Measurements from ENCODE around the gene CLCNKA. TPM values are rescaled to one million over a fixed set of nuclear protein-coding genes. Genes with fewer than 3 reads are reported as not detected.

Gene CLCNKA
- total RNA-seq, 1 experiment from 2014 or later, result not detected

DNA sequence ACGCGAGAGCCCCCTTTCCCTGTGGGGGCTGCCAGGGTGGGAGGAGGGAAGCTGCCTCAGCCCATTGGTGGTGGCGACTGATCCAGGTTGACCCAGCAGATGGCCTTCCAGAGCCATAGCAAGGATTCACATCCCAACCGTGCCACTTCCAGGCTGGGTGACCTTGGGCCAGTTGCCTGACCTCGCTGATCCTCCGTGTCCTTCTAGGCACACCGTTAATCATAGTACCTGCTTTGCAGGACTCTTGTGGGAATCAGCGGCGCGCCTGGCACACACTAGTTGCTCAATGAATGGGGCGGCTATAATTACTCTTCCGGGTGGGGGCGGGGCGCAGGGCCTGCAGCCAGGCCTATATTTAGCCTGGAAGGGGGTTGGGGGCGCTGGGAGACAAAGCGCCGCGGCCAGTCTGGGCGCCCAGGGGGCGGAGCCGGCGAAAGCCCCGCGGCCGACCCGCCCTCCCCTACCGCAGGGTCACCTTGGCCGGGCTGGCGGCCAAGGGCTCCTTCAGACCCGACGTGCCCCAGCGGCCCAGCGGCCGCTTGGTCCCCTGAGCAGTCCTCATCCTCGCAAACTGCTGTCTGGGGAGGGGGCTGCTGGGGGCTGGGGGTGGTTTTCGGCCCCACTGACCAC, 9.1 kb upstream of the CLCNKA start:
- Histone ChIP-seq H3K4me1 (ENCODE audit: low read length) (peaks cover 15% of the 10 kb centered on the region), H3K9me3 (ENCODE audit: low read length) (no peaks in the 10 kb centered on the region), H3K9ac (ENCODE audit: low read length) (no peak overlapping the region), H2AFZ (ENCODE audit: low read length) (no peak overlapping the region), H4K20me1 (ENCODE audit: insufficient read depth, low read depth, low read length) (no peaks in the 10 kb centered on the region), H3K27ac (ENCODE audit: low read length) (no peak overlapping the region), H3K9me2 (replicated peaks; ENCODE audit: insufficient read depth, low read length) (no peaks in the 10 kb centered on the region), H3K27me3 (ENCODE audit: low read length) (no peaks in the 10 kb centered on the region), H3K36me3 (ENCODE audit: insufficient read depth, low read length) (no peaks in the 10 kb centered on the region), H3K4me3 (ENCODE audit: low read length) (no peak overlapping the region), H3K79me2 (ENCODE audit: low read length) (no peaks in the 10 kb centered on the region), H3K4me2 (ENCODE audit: low read depth, low read length, poor library complexity, severe bottlenecking) (no peak overlapping the region)
- no peak for DNase-seq

DNA sequence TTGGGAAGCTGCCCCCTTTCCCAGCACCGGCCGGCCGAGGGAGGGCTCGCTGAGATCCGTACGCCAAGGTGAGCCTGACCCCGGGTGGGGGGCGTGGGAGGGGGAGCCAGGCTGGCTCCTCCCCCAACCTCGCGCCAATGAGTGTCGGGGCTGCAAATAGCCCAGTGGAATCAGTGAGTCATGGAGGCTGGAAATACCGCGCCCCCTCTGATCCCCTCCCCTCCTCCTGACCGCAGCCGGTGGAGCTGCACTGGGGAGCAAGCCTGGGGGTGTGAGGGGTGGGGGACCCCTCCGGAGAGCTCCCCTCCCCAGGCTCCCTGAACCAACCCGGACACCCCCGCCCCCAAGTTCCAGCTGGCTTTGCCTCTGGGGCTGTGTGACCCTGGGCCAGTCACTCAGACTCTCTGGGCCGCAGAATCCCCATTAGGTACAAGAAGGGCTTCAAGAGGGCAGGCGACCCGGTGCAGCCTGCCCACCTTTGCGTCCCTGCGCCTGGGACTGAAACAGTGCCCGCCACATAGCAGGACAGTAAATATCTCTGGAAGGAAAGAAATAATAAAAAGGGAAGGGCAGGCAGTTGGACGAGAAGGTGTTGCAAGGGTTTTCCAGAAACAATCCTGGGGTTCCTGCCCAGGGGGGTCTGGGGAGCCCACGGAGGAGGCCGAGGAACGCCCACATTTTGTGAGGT, 8.5 kb upstream of the CLCNKA start:
- no peak overlapping the region for H3K27ac ChIP-seq (ENCODE audit: low read length)
- DNase-seq, result no peak
- no peaks in the 10 kb centered on the region for H3K27me3 ChIP-seq (ENCODE audit: low read length)
- H3K4me1 ChIP-seq (ENCODE audit: low read length), result peaks cover 15% of the 10 kb centered on the region
- H3K79me2 ChIP-seq (ENCODE audit: low read length), result no peaks in the 10 kb centered on the region
- no peak overlapping the region for H3K4me3 ChIP-seq (ENCODE audit: low read length)
- H4K20me1 ChIP-seq (ENCODE audit: insufficient read depth, low read depth, low read length), result no peaks in the 10 kb centered on the region
- no peak overlapping the region for H2AFZ ChIP-seq (ENCODE audit: low read length)
- no peaks in the 10 kb centered on the region for H3K9me2 ChIP-seq (replicated peaks; ENCODE audit: insufficient read depth, low read length)
- H3K9ac ChIP-seq (ENCODE audit: low read length), result no peak overlapping the region
- H3K36me3 ChIP-seq (ENCODE audit: insufficient read depth, low read length), result no peaks in the 10 kb centered on the region
- no peak overlapping the region for H3K4me2 ChIP-seq (ENCODE audit: low read depth, low read length, poor library complexity, severe bottlenecking)
- H3K9me3 ChIP-seq (ENCODE audit: low read length), result no peaks in the 10 kb centered on the region

DNA sequence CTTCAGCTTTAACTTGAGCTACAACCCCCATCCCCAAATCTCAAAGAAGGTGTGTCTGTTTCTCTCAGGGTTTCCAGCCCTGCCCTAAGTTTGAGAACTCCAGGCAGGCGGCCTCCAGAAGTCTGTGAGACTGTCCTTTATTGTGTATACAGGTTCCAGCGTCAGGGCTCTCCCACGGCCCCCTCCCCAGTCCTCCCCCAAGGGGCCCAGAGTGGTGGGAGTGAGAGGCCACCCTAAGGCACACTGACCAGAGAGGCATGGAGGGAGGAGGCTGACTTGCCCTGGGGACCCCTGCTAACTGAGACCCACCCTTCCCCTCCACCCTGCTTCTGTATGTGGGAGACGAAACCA, 8.0 kb upstream of the CLCNKA start:
- no peaks in the 10 kb centered on the region for H3K27me3 ChIP-seq (ENCODE audit: low read length)
- no peak overlapping the region for H3K27ac ChIP-seq (ENCODE audit: low read length)
- no peaks in the 10 kb centered on the region for H3K9me3 ChIP-seq (ENCODE audit: low read length)
- H3K4me3 ChIP-seq (ENCODE audit: low read length), result no peak overlapping the region
- DNase-seq, result no peak
- peaks cover 15% of the 10 kb centered on the region for H3K4me1 ChIP-seq (ENCODE audit: low read length)
- no peaks in the 10 kb centered on the region for H3K9me2 ChIP-seq (replicated peaks; ENCODE audit: insufficient read depth, low read length)
- no peaks in the 10 kb centered on the region for H3K36me3 ChIP-seq (ENCODE audit: insufficient read depth, low read length)
- H2AFZ ChIP-seq (ENCODE audit: low read length), result no peak overlapping the region
- no peak overlapping the region for H3K4me2 ChIP-seq (ENCODE audit: low read depth, low read length, poor library complexity, severe bottlenecking)
- H4K20me1 ChIP-seq (ENCODE audit: insufficient read depth, low read depth, low read length), result no peaks in the 10 kb centered on the region
- no peak overlapping the region for H3K9ac ChIP-seq (ENCODE audit: low read length)
- no peaks in the 10 kb centered on the region for H3K79me2 ChIP-seq (ENCODE audit: low read length)

DNA sequence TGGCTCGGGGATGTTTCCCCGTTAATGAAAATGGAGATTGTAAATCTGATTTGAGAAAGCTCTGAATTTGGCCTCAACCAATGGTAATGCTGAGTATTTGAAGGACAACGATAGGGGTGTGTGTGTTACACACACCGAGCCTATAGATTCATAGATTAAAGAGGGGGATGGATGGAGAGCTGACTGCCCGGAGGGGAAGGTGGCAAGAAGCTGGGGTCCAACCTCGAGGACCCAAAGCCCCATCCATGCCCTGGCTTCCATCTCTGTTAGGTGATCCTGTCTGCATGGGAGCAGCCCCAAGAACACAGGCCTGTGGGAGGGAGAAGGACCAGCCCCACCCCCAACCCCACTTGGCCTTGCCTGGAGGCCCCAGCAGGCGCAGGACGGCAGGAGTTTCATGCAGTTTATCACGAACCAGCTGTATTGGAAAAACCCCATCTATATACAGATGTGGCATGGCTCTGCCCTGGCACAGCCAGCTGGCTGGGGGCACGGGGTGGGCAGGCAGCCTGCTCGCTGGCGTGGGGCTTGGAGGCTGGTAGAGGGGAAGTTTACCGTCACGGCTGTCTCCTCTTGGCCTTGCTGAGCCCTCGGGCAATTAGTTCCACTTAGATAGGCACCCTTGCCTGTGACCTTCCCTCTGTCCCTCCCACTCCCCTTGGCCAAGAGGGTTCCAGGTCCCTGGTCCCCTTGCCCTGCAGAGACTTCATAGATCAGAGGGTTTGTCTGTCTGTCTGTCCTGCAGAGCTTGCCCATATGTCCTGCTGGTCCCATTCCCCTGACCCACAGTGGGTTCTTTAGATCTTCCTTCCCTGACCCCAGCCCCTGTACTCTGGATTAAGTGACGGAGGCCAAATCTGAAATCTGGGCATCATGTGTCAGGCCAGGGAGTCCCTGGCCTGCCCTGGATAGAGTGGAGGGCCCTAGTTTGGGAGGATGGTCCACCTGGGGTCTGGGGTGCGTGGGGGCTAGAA, 7.0 kb upstream of the CLCNKA start:
- no peaks in the 10 kb centered on the region for H3K9me3 ChIP-seq (ENCODE audit: low read length)
- H3K79me2 ChIP-seq (ENCODE audit: low read length), result no peaks in the 10 kb centered on the region
- H3K9ac ChIP-seq (ENCODE audit: low read length), result no peak overlapping the region
- no peaks in the 10 kb centered on the region for H3K36me3 ChIP-seq (ENCODE audit: insufficient read depth, low read length)
- no peak overlapping the region for H3K27ac ChIP-seq (ENCODE audit: low read length)
- H4K20me1 ChIP-seq (ENCODE audit: insufficient read depth, low read depth, low read length), result no peaks in the 10 kb centered on the region
- no peak overlapping the region for H2AFZ ChIP-seq (ENCODE audit: low read length)
- no peak for DNase-seq
- no peaks in the 10 kb centered on the region for H3K27me3 ChIP-seq (ENCODE audit: low read length)
- no peaks in the 10 kb centered on the region for H3K9me2 ChIP-seq (replicated peaks; ENCODE audit: insufficient read depth, low read length)
- no peak overlapping the region for H3K4me3 ChIP-seq (ENCODE audit: low read length)
- no peak overlapping the region for H3K4me2 ChIP-seq (ENCODE audit: low read depth, low read length, poor library complexity, severe bottlenecking)
- peaks cover 15% of the 10 kb centered on the region for H3K4me1 ChIP-seq (ENCODE audit: low read length)

DNA sequence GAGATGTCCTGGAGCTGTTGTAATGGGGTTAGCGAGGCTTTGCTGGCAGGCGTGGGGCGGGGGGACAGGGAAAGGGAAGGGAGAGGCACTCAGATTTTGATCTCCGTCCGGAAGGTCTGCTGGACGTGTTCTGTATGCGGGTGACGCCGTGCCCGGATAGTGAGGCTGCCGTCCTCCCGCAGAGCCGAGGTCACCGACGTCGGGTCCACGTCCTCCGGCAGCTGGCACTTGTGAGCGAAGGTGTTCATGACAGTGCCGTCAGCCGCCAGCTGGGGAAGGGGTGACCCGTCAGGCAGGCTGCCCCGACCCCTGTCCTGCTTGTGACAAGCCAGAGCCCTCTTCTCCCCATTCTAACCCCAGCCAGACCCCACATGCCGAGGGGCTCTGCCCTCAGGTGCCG, 6.3 kb upstream of the CLCNKA start:
- Histone ChIP-seq H3K4me2 (ENCODE audit: low read depth, low read length, poor library complexity, severe bottlenecking) (no peak overlapping the region), H3K36me3 (ENCODE audit: insufficient read depth, low read length) (no peaks in the 10 kb centered on the region), H3K9ac (ENCODE audit: low read length) (no peak overlapping the region)

DNA sequence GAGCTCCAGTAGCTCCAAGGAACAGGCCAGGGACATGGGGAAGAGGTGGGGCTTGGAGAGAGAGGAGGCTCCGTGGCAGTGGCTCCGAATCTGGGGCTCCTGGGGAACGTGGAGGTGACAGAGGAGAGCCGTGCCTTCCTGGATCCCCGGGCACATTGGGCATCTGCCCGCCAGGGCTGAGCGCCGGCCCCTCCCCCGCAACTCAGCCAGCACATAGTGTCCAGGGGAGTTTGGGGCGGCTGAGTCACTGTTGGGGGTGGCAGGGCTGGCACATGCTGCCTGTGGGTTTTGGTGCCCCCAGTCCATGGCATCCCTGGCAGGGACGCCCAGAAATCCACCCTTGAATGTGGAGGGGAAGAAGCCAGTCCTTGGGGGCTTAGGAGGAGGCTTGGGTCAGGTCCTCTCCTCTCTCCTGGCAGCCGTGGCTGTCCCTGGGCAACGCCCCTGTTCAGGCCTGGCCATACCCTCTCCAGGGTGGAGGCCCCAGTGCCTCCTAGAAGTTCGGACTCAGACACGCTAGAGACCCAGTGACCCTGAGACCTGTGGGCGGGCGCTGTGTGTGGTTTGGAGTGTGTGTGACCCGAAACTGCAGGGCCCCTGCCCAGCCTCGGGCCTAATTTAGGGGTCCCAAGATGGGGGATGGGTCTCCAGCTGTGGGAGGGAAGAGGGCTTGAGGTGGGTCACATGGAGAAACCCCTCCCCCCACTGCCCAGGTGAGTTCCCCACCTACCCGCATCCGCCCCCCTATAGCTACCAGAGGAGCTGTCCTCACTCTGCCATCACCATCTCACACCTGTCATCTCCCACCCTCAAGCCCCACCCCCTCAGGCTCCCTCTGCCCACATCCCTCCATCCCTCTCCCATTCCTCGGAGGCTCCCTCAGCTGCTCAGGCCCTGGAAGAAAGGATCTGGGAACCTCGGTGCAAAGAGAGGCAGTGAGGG, 5.6 kb upstream of the CLCNKA start:
- no peak overlapping the region for H3K4me3 ChIP-seq (ENCODE audit: low read length)
- H3K4me2 ChIP-seq (ENCODE audit: low read depth, low read length, poor library complexity, severe bottlenecking), result no peak overlapping the region
- no peaks in the 10 kb centered on the region for H3K9me2 ChIP-seq (replicated peaks; ENCODE audit: insufficient read depth, low read length)

More for the DNA sequence above, 6.3 kb upstream of the CLCNKA start:
- Histone ChIP-seq H3K9me3 (ENCODE audit: low read length) (no peaks in the 10 kb centered on the region), H3K9me2 (replicated peaks; ENCODE audit: insufficient read depth, low read length) (no peaks in the 10 kb centered on the region), H3K79me2 (ENCODE audit: low read length) (no peaks in the 10 kb centered on the region), H3K27ac (ENCODE audit: low read length) (no peak overlapping the region), H2AFZ (ENCODE audit: low read length) (no peak overlapping the region), H3K4me1 (ENCODE audit: low read length) (peaks cover 15% of the 10 kb centered on the region), H3K4me3 (ENCODE audit: low read length) (no peak overlapping the region), H4K20me1 (ENCODE audit: insufficient read depth, low read depth, low read length) (no peaks in the 10 kb centered on the region), H3K27me3 (ENCODE audit: low read length) (no peaks in the 10 kb centered on the region)
- DNase-seq, result no peak

DNA sequence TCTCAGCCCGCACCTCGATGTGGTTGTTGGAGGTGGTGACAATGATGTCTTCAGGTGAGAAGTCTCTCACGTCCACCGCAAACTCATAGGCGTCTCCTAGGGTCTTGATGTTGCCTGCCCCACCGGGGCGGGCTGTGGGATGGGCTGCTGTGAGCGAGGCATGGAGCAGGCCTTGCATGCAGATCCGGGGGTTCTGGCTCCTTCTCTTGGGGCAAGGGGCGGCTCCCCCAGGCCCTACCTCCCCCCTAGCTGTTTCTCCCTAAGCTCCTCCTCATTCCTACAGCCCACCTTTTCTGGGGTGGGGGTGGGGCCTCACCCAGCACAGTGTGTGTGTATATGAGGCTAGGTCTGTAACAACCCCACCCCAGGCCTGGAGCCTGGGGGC, 4.8 kb upstream of the CLCNKA start:
- Histone ChIP-seq H3K4me2 (ENCODE audit: low read depth, low read length, poor library complexity, severe bottlenecking) (no peak overlapping the region), H3K9me2 (replicated peaks; ENCODE audit: insufficient read depth, low read length) (no peaks in the 10 kb centered on the region), H3K27me3 (ENCODE audit: low read length) (no peaks in the 10 kb centered on the region), H3K9ac (ENCODE audit: low read length) (no peak overlapping the region), H3K36me3 (ENCODE audit: insufficient read depth, low read length) (no peaks in the 10 kb centered on the region), H3K9me3 (ENCODE audit: low read length) (no peaks in the 10 kb centered on the region), H3K79me2 (ENCODE audit: low read length) (no peaks in the 10 kb centered on the region), H3K4me3 (ENCODE audit: low read length) (no peak overlapping the region), H3K27ac (ENCODE audit: low read length) (no peak overlapping the region), H2AFZ (ENCODE audit: low read length) (no peak overlapping the region), H4K20me1 (ENCODE audit: insufficient read depth, low read depth, low read length) (no peaks in the 10 kb centered on the region), H3K4me1 (ENCODE audit: low read length) (peaks cover 15% of the 10 kb centered on the region)
- DNase-seq, result no peak

More for the DNA sequence above, 5.6 kb upstream of the CLCNKA start:
- Histone ChIP-seq H3K79me2 (ENCODE audit: low read length) (no peaks in the 10 kb centered on the region), H3K27ac (ENCODE audit: low read length) (no peak overlapping the region), H4K20me1 (ENCODE audit: insufficient read depth, low read depth, low read length) (no peaks in the 10 kb centered on the region), H3K36me3 (ENCODE audit: insufficient read depth, low read length) (no peaks in the 10 kb centered on the region), H3K9me3 (ENCODE audit: low read length) (no peaks in the 10 kb centered on the region), H2AFZ (ENCODE audit: low read length) (no peak overlapping the region), H3K27me3 (ENCODE audit: low read length) (no peaks in the 10 kb centered on the region), H3K4me1 (ENCODE audit: low read length) (peaks cover 15% of the 10 kb centered on the region), H3K9ac (ENCODE audit: low read length) (no peak overlapping the region)
- DNase-seq, result no peak
